Activated CD4-positive, alpha-beta T cell treated with anti-CD3 and anti-CD28 coated beads for 48 hours (primary cell): ENCODE results near the gene CHML.

Experiments
- DNase-seq: peaks from one replicate; pipeline ENCODE4 v3.0.0-alpha.2; 2020

Gene CHML

DNA sequence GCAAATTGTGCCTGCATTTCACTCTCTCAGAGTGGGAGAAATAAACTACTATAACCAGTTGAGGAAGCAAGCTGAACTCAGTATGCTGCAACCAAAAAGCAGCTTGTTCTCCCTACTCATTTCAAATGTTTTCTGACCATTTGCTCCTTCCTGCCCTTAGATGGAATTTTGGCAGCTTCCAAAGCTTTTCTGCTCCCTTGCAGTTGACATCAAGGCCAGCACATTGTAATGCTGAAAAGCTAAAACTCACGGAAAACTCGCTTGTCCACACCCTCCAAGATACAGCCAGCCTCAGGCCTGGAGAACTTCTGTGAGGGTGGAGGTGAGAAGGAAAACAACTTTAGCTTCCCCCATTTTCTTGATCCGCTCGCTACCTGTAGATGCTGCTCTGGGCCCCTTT lies 5.0 kb upstream of the CHML start:
- DNase-seq, result no peak

DNA sequence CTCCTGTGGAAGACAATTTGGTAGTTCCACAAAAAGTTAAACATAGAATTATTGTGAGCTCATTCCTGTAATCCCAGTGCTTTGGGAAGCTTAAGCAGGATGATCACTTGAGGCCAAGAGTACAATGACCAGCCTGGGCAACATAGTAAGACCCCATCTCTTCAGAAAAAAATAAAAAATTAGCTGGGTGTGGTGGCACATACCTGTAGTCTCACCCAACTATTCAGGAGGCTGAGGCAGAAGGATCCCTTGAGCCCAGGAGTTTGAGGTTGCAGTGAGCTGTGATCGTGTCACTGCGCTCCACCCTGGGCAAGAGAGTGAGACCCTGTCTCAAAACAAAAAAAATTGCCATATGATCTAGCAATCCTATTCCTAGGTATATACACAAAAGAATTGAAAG lies 4.1 kb upstream of the CHML start:
- no peak for DNase-seq

DNA sequence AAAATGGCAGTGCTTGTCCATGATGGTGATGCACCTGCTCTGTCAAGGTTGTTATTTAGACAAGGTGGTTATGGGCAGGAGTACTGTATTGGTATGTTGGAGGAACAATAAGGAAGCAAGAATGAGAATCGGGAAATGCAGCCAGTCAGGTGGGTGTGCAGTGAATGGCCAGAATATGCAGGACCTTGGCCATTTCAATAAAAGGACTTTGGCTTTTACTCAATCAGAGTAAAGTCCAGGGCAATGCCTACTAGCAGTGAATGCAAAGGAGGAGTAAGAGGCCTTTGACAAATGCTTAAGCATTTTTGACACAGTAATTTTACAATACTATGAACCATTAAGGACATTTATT lies 2.4 kb upstream of the CHML start:
- no peak for DNase-seq

DNA sequence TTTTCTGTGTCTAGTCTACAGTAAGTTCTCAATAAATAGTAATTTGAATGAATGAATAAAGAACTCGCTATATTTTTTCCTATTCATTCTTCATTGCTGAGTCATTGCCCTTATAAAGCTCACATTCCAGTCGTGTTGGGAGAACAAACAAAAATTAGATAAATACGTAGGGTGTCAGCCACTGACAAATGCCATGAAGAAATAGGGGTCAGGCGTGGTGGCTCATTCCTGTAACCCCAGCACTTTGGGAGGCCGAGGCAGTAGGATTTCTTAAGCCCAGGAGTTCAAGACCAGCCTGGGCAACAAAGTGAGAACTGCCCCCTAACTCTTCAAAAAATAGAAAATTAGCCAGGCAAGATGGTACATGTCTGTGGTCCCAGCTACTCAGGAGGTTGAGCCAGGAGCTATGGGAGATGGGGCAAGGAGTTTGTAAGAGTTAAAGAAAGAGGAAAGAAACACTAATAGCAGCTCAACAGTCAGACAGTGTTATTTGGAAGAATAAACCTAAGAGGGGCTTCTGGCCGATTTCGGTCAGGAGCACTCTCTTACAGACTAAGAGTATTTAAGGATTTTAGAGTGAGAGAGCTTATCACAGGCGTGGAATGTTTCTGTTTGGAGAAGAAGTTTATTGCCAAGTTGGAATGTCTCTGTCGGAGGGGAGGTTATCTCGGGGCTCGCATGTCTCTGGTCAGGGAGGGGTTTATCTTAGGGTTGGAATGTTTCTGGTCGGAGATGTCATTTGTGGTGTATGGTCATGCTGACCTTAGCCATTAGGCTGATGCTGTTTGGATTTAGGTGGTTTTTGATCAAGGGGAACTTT lies 1.8 kb upstream of the CHML start:
- DNase-seq, result no peak

DNA sequence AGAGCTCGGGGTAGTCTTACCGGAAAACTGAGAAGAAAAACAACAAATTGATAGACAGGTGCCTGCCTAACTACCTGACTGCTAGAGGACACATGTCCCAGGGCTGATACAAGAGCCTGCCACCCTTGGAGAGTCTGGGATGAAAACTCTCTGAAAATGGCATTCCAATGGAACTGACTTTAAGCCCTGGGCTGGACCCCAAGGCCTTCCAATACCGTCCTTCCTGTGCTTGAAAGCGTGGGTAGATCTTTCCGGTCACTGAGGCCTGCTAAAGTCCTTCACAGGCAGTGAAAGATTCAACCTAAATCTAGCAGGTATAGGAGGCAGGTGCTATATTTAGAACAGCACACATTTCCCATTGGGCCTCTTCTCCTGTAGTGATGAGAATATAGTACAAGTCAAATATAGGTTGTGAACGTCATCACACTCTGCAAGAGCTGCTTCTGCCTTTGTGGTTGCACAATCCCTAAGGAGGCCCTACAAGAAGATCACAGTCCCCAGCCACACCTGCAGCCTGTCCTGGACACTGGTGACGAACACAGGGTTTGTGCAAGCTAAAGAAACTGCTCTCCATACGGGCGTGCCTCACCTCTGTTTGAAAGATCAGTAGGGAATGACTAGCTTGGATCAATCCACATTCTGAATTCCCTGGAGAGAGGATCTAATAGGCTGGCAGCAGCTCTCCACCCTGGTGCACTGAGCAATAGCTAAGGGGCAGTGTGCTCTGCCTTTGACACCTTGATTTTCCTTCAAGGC lies 876 bp upstream of the CHML start:
- DNase-seq, result no peak

DNA sequence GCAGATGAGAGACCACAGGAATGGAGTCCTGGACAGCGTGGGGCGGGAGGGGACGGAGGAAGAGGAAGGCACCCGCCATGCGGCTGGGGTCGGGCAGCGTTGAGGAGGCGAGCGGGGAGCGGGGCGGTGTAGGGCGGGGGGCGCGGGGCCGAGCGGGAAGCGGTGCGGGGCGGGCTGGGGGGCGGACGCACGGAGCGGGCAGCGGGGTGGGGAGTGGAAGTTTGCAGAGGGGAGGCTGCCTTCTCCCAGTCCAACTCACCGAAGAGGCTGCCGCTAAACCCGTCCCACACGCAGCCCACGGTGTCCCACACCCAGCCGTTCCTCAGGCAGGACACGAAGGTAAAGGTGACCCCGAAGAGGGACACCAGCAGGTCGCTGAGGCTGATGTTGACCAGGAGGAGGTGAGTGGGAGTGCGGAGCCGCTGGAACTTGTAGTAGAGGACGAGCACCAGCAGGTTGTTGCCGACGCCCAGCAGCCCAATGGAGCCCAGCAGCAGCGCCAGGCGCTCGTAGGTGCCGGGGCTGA lies 483 bp downstream of the CHML start:
- DNase-seq, result no peak

DNA sequence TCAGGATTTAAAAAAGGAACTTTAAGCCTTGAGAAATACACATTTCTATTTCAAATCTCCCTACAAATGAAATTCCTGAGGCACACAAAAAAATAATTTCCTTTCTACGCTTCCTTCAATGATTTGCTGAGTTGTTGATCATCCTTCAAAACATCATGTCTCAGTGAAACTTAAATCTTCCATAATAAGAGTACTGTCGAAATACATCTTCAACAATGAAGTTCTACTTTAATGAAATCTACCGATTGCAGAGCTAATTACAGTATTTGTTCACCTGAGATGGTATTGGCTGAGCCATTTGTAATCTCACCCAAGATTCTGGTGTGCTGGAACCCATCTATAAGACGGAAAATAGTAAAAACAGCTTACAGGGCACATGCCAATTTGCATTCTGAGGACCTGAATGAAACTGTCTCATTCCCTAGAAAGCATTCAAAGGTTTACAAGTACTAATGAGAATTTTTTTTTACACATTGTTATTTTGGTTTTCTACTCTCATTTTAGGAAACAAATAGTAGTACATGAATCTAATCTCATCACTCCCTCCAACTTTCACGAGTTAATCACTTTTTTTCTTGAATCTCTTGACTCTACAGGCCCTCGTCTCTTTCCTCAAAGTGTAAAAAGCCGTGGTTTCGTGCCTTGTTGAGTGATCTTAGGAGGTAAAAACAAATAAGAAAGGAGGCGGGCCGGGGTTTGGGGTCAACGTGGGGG lies 1.1 kb downstream of the CHML start:
- no peak for DNase-seq

DNA sequence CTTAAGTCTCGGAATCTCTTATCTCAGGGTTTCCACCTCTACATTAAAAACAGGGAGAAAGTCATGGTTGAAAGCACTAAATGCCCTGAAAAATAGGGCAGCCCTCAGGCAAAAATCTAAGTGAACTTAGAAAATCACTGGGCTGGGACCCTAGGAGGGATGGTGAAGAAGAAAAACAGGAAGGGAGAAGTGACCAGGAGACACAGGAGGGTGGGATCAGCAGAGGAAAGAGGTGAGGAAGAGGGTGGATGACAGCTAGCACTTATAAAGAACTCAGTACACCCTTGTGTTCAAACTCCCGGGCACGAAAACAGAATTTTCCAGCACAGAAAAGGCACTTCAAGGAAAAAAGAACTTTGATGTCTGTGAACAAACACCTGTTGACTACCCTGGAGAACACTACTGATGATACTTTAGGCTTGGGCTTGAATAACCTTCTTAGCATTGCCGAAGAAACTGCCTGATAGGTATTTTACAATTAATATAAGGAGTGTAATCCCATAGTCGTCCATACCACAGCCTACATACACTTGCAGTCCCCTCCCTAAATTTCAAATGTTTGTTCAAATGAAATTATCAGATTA lies 2.0 kb downstream of the CHML start:
- DNase-seq, result no peak

DNA sequence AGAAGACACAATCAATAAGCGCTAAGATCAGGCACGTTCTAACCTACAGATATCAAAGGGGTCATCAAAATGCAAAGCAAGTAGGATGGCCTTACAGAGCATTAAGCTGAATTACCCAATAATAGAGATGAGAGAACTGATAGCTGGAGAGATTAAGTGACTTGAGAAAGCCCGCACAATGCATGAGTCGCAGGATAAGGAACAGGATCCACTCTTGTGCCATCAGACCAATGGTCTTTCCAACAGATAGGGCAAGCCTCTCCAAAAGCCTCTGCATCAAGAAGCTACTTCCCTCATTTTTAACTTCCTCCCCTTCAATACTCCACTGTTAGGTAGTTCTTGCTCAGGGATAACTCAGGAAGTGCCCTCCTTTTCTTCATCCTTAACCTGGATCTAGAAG lies 2.6 kb downstream of the CHML start:
- no peak for DNase-seq

DNA sequence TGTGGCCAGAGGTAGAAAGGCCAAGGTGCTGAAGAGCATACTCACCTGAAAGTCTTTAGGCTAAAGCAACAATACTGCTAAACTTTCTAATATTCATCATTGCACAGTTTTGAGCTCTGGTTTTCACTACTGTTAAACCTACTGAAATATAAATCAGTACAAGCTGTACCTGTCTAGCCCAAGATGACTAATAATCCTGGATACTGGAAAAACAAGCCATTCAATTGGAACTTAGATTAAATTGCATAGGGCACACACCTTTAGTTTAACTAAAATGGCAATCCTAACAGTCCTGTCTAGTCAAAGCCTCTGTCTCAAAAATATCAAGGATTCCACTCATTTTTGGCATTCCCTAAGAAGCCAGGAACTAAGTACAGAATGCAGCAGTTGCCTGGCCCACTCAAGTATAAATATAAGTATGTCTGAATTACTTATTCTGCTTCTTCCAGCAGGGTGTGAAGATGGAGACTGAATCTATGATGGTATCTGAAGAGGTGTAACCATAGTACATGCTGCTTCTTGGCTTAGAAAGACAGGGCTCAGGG lies 3.1 kb downstream of the CHML start:
- no peak for DNase-seq

DNA sequence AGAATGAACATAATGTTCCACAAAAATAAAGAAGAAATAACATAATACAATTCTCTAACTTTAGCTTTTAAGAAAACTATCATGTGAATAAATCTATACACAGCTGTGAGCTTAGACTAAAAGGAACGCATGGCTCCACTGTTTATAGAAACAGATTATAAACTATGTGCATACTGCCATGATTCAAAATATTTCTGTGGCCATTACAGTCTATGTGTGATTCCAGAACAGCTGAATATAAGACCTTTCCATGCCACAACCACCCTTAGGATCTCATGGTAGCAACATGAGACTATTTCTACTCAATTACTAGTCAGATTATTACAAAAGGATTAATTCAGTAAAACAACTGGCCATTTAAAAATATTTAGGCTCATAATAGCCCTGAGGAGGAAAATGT lies 3.9 kb downstream of the CHML start:
- no peak for DNase-seq

DNA sequence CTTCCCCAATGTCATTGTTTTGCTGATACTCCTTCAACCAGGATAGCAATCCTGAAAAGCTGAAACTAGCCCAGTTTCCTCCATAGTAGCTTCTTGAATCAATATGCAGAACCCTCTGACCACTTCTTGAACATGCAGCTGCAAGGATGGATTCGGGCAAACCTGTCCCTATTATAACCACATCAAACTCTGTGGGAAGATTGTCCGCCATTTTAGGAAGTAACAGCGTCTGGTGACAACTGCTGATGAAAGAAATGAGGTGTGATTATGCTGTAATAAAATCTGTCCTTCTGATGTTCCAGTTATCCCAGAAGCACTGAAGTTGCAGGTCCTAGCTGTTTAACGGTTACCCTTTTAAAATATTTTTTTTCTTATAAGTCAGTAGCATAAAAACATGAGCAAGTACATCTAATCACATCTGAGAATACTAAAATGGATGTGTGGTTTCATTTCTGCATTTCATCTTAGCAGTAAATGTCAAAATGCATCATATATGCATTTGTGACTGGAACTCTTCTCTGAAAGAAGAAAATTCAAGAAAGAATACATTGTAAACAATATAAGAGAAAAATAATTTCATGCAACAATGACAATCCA lies 4.5 kb downstream of the CHML start:
- DNase-seq, result no peak

DNA sequence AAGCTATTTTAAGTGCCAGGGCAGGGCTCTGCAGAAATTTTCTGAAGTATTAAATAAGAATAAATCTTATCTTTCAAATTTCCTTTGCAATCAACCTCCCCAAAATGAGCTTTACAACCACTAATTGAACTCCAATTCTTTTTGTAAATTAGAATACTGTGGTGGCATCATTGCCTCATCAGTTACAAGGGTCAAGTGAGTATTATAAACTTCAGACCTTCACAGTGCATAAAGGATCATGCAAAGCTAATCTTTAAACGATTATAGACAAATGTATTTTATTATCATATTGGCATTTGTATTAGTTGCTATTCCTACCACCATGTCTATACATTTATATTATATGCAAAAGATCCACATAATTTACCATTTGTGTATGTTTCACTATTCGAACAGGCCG lies 7.2 kb downstream of the CHML start:
- no peak for DNase-seq

DNA sequence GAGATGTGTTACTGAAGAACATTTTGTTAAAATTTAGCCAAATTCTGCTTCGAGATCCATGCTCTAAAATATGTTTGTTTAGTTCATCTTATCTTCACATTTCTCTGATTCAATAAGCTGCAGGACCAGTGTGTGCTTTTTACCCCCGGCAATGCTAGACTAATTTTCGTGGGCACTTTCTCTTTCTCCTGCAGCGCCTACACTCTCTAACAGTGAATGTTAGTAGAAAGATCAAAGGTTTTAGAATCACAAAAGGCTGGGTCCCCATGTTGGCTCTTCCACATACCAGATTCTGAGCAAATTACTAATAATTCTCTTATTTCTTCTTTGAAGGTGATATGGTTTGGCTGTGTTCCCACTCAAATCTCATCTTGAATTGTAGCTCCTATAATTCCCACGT lies 8.5 kb downstream of the CHML start:
- no peak for DNase-seq

DNA sequence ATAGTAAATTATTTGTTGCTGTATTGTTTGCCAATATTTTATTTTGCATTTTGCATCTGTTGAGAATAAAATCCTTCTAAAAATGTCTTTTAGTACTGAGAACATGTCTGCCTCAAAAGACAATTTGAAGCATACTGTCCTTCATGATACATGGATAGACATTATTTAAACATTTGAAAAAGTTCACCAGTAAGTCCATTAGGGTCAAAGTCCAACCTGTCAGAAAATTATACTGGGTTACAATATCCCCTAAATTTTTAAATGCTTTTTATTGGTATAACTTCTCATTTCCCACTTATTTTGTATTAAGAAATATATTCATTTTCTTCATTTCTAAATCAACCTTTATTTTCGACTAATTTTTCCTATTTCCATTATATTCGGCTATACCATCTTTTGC lies 9.3 kb downstream of the CHML start:
- DNase-seq, result no peak

DNA sequence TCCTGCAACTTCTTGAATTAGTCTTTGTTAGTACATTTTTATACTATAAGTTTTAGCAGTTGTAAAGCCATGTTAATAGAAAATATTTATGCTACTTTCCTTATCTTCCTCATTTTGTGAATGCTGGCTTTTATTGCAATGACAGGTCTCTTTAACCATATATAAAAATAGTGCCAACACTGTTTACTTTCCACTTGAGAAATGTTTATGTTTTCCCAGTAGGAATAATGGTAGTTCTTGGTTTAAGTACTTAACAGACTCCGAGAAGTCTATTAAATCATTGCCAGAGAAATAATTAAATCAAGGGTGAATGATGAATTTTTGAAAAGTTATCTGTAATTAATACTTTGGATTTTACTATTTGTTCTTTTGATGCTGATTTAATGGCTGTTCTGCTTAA lies 9.7 kb downstream of the CHML start:
- no peak for DNase-seq

DNA sequence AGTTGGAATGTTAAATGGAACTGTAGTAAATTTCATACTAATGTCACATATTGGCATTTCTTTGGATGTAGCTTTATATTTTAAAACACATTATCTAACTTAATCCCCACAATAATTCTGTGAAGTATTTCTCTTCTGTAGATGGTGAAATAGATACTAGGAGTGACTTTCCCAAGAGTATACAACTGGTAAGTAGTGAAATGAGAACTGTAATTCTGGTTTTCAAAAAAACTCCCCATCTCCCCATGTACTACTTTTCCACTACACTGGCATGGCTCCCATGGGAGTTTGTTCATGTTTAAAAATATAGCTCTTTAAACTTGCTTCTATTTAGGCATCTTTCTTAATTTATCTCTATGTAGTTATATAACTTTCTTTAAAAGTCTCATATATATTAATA lies 10.2 kb downstream of the CHML start:
- no peak for DNase-seq

DNA sequence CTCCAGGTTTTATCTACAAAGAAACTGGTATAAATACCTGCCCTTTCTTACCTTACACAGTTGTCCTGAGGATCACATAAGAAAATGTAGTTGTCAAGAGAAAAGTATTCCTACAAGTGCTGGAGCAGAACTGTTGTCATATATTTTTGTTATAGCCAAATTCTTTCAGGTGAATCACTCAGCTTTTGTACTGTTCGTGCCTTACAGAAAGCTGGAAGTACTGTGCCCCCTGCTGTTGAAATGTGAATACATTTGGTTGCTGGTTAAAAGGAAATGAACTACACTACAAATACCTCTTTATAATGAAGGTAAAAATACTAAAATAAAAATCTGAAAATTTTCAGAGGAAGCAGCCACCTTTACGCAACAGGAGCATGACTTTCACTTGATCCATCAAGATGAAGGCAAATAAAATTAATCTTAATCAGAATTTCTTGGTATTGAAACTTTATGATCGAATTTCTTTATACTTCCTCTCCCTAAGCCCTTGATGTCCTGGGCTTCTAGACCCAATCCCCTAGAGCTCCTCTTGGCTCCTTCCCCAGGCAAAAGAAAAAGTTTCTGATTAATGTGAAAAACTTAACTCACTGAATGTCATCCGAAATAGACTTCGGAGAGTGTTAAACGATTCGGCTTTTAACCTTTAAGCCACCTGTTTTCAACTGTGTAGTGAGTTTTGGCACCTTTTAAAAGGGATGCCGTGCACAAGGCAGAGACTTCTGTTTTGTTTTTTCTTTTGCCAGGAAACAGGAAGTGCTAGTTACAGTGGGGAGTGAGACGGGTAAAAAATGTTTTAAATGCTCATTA lies 12.5 kb downstream of the CHML start:
- peak; percentile 50 for DNase-seq

DNA sequence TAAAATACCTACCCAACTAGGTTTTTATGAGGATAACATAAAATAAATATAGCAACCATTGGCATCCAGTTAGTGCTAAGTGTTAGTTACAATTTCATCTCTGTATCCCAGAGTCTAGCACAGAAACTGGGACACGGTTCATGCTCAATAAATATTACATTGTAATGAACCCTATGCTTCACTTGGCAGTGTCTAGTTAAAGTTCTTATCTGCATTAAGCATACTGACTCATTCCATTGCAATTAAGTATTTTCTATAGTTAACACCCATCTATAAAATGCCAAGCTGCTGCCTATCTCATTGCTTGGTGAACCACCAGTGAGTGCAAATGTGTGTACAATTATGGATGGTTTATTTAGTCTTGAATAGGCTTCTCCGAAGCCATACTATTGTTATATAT lies 15.2 kb downstream of the CHML start:
- DNase-seq, result no peak

DNA sequence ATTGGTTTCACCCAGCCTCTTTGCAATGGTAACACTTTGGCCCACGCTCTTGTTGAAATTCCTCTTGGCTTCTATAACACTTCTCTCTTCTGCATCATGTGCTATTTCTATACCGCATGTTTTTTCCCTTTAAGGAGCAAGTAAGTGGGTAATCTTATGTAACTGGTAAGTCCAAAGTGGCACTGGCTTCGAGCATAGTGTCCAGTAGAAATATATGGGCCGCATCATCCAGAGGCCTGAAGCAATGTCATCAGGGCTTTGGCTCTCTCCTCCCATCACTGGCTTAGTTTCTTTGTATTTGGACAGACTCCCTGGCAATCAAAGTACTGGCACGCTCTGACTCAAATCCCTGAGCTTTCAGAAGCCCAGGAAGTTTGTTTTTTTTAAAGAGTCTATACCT lies 17.5 kb downstream of the CHML start:
- DNase-seq, result no peak

DNA sequence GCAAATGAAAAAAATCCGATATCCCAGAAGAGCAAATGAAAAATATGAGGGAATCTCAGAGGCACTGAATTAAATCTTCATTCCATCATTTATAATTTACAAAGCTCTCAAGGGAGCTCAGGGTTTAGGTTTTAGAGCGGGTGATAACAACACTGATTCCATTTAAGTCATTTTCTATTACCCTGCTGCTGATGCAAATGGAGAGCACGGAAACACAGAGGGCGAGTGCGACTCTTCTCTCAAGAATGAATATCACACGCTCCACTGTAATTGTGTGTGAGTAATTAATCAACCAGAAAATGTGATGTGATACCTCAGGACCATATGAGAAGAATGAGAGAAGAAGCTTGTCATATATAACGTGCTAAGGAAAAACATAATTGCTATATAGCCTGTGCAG lies 22.7 kb downstream of the CHML start:
- DNase-seq, result no peak
